Panc1 (cell line): ENCODE results near the gene SNRPA1. TPM values are rescaled to one million over a fixed set of nuclear protein-coding genes. Genes with fewer than 3 reads are reported as not detected.
"Not testable (repeated sequence)": the region's sequence is repeated elsewhere in the genome, so short reads cannot be mapped to it uniquely, and the experiment has no call there.

Experiments
- ATAC-seq: fragments of 200-7000 bp; cut with Tn5 transposase; 2 replicates; pipeline ENCODE4 v1.9.1; 2020; ENCODE audit warnings: mild to moderate bottlenecking, moderate library complexity
- BruUV-seq: library from RNA; stranded (reverse); fragments of 400-500 nt; replicated peaks from 2 replicates; lab custom pipeline; 2021; lab: Mats Ljungman, UMichigan
- CTCF ChIA-PET: fragments of 300-600 bp; sonication (Branson Sonifier 250); formaldehyde crosslinking; loops from one replicate; lab custom pipeline; 2022; ENCODE audit warnings: antibody characterized with exemption; lab: Charles Lee
- POLR2A ChIA-PET: fragments of 300-600 bp; sonication (Branson Sonifier 250); formaldehyde crosslinking; loops from one replicate; lab custom pipeline; 2022; ENCODE audit warnings: antibody characterized with exemption; lab: Charles Lee
- DNase-seq: peaks from one replicate; pipeline ENCODE4 v3.0.0-alpha.2; 2010; ENCODE audit warnings: low read depth, low spot score
- H3K27ac ChIP-seq: 2 replicates; pipeline ENCODE4 v1.5.1; 2011; ENCODE audit warnings: mild to moderate bottlenecking, low read length, inconsistent platforms
- H3K27me3 ChIP-seq: fragments of 200-500 bp; sonication (Bioruptor generic); 2 replicates; pipeline ENCODE4 v1.6.0; 2014; ENCODE audit warnings: low read length, inconsistent platforms; ENCODE audit not compliant: control insufficient read depth, insufficient read depth
- H3K36me3 ChIP-seq: fragments of 200-500 bp; sonication (Bioruptor generic); 2 replicates; pipeline ENCODE4 v1.5.1; 2014; ENCODE audit warnings: inconsistent platforms, mild to moderate bottlenecking, low read length, moderate library complexity; ENCODE audit not compliant: control insufficient read depth, insufficient read depth
- H3K4me1 ChIP-seq: 2 replicates; pipeline ENCODE4 v1.5.1; 2011; ENCODE audit warnings: inconsistent platforms, mild to moderate bottlenecking, low read length, moderate library complexity; ENCODE audit not compliant: control insufficient read depth, insufficient read depth
- H3K4me3 ChIP-seq, 2 experiments: 2 replicates each; pipeline ENCODE4 v1.5.1; 2011 to 2012; ENCODE audit warnings: low read depth in 2 of 2, low read length in 2 of 2, mild to moderate bottlenecking in 2 of 2, inconsistent platforms in 1 of 2, moderate library complexity in 1 of 2
- H3K9me3 ChIP-seq: fragments of 200-500 bp; sonication (Bioruptor generic); 2 replicates; pipeline ENCODE4 v1.5.1; 2014; ENCODE audit warnings: low read depth, mild to moderate bottlenecking, inconsistent platforms, low read length, moderate library complexity; ENCODE audit not compliant: control insufficient read depth, insufficient read depth
- CTCF ChIP-seq: fragments of 450-650 bp; IDR thresholded peaks from 2 replicates; pipeline ENCODE4 v1.5.1; 2017; ENCODE audit warnings: mild to moderate bottlenecking
- POLR2AphosphoS5 ChIP-seq: IDR thresholded peaks from 2 replicates; pipeline ENCODE4 v1.6.1; 2012; ENCODE audit warnings: mild to moderate bottlenecking, low read depth, low read length, moderate library complexity
- REST ChIP-seq, 2 experiments: IDR thresholded peaks; 2 replicates each; pipeline ENCODE4 v1.6.1; 2011 to 2012; ENCODE audit warnings: low read depth in 2 of 2, control low read depth in 1 of 2, low read length in 1 of 2, mild to moderate bottlenecking in 1 of 2, moderate library complexity in 1 of 2; ENCODE audit not compliant: insufficient read depth in 1 of 2
- SIN3A ChIP-seq: IDR thresholded peaks from 2 replicates; pipeline ENCODE4 v1.6.1; 2012; ENCODE audit warnings: low read depth, mild to moderate bottlenecking, low read length, moderate library complexity, borderline replicate concordance; ENCODE audit not compliant: insufficient read depth
- TCF7L2 ChIP-seq: IDR thresholded peaks from 2 replicates; pipeline ENCODE4 v1.6.1; 2011; ENCODE audit warnings: mild to moderate bottlenecking, low read depth, low read length, inconsistent platforms
- in situ Hi-C: cut with HindIII; loops from 2 replicates; pipeline ENCODE4 v1.10.0; 2016; ENCODE audit warnings: low sequenced_read_pairs, low pct_unique_long_range_greater_than_20kb
- intact Hi-C: fragments of 100-400 bp; cut with micrococcal nuclease; formaldehyde crosslinking; loops from one replicate; pipeline ENCODE4 v1.10.0; 2022; ENCODE audit not compliant: unreplicated experiment
- total RNA-seq: library from RNA; stranded (reverse); gene quantifications from one replicate; pipeline ENCODE4 v1.2.1, GENCODE V29; 2021; ENCODE audit not compliant: unreplicated experiment

The SNRPA1 gene
- total RNA-seq, 1 experiment from 2014 or later = 98.0 TPM

DNA sequence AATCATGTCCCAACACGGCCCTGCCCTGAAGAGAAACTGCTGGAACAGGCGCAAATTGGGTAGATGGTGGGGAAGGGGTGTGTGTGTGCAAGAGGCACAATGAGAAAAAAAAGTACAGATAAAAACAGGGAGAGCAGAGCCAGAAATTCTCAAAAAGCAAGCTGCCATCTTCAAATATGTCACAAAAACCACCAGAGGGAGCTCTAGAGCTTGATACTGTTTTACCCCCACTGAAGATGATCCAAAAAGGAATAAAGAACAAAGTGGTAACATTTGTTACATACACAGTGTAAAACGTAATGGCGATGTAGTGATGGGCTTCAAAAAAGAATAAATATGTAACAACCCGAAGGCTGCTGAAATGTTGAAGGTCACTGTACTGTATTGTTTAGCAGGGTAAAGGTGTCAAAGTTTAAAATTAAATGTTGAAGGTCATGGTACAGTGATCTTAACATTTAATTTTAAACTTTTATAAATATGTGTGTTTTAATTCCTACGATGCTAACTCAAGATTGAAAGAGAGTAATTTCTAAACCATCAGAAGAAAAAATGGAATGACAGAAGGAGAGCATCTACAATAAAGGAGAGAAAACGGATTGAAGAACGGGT lies 6.0 kb downstream of the SNRPA1 start:
- ChIA-PET POLR2A (no interaction called here), CTCF (interaction anchor here (0.6 to 1.5 kb wide), 4 partner anchors 9 to 347 kb away, joined by 3 to 5 read pairs (median 4); no protein-coding TSS in a partner anchor)
- Histone ChIP-seq H3K27me3 (no peaks in the 10 kb centered on the region), H3K9me3 (no peaks in the 10 kb centered on the region), H3K36me3 (peaks cover 53% of the 10 kb centered on the region), H3K4me3 (no peak overlapping the region), H3K4me1 (peaks cover 18% of the 10 kb centered on the region), H3K27ac (no peak overlapping the region)
- BruUV-seq = no TSS peak
- intact Hi-C loops = no loop called here
- TF ChIP-seq SIN3A = no peak
- peak; percentile 84 for TF ChIP-seq CTCF
- DNase-seq (no peak), ATAC-seq (peak; percentile 61; the same call in 1 of the 2 replicates)
- in situ Hi-C loops = no loop called here

DNA sequence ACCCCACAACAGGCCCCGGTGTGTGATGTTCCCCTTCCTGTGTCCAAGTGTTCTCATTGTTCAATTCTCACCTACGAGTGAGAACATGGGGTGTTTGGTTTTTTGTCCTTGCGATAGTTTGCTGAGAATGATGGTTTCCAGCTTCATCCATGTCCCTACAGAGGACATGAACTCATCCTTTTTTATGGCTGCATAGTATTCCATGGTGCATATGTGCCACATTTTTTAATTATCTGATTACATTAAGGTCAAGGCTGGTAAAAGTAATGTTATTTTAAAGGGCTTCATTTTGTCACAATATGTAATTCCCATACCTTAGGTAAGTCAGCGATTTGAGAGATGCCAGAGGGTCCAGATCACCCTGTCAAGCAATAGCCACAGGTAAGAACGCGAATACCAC lies 7.7 kb downstream of the SNRPA1 start:
- H3K4me1 ChIP-seq, intact Hi-C loops, in situ Hi-C loops, POLR2A ChIA-PET, H3K27me3 ChIP-seq, ATAC-seq, H3K27ac ChIP-seq, H3K4me3 ChIP-seq, BruUV-seq, DNase-seq, H3K9me3 ChIP-seq: not testable (repeated sequence)
- CTCF ChIA-PET = interaction anchor here (0.7 kb wide), 3 partner anchors 222 to 360 kb away, joined by 5 to 10 read pairs (median 8); no protein-coding TSS in a partner anchor
- H3K36me3 ChIP-seq = peaks cover 51% of the 10 kb centered on the region

DNA sequence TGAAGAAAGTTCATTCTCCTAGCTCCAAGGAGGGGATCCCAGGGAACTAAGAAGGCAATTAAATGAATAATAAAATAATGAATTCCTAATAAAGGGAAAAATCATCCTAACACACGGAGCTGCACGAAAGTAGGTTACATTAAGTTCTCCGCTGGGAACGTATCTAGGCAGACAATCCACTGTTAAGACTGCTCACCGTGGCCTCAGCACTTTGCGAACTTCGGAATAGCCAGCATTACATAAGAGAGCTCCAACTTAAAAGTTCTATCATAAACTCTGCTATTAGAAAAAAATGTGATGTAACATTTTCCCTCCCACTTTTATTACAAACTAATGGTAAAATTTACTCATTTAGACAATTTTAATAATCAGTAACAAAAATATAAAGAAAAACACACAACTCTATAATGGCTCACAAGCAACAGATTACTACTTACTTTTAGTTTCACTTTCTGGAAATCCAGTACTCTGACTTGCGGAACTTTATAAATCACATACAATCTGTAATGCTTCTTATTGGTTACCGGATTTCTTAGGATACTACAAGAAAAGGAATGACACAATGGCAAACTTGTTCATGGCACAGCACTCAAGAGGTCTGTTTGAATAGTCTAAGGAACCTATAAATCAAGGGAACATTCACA lies 8.5 kb downstream of the SNRPA1 start:
- H3K9me3 ChIP-seq = no peaks in the 10 kb centered on the region
- intact Hi-C loops = no loop called here
- ChIA-PET POLR2A (no interaction called here), CTCF (interaction anchor here (0.7 kb wide), 1 partner anchor 281 kb away, joined by 3 read pairs; no protein-coding TSS in a partner anchor)
- H3K27me3 ChIP-seq = no peaks in the 10 kb centered on the region
- DNase-seq (no peak), ATAC-seq (no peak)
- H3K4me3 ChIP-seq = no peak overlapping the region
- H3K36me3 ChIP-seq = peaks cover 54% of the 10 kb centered on the region
- BruUV-seq = no TSS peak
- peaks cover under 1% of the 10 kb centered on the region for H3K4me1 ChIP-seq
- in situ Hi-C loops = no loop called here
- H3K27ac ChIP-seq = no peak overlapping the region
- TF ChIP-seq POLR2AphosphoS5 (no peak), SIN3A (no peak), CTCF (no peak), REST (IDR thresholded peaks at IDR 0.05; ENCODE audit: insufficient read depth in 1 of 2, low read depth in 2 of 2, low read length in 1 of 2) (no peak), TCF7L2 (no peak)
